Uterus (tissue), 4 donors: ENCODE data around the gene KCNJ13. TPM values are rescaled to one million over a fixed set of nuclear protein-coding genes. Genes with fewer than 3 reads are reported as not detected.

ENCODE experiments used
- DNase-seq, 2 donors: peaks; one replicate each; pipeline ENCODE4 v3.0.0-alpha.2; 2019 to 2020
- H3K27ac ChIP-seq, 2 donors: fragments of 200-600 bp; sonication (generic); 1 replicate in 1 of 2; 2 replicates in 1 of 2; pipeline ENCODE4 v1.5.1; 2016 to 2018
- H3K27me3 ChIP-seq, 2 donors: fragments of 200-600 bp; sonication (generic); one replicate each; pipeline ENCODE4 v1.5.1; 2018 to 2019; ENCODE audit warnings: control low read depth in 1 of 2
- H3K36me3 ChIP-seq, 2 donors: fragments of 200-600 bp; sonication (generic); one replicate each; pipeline ENCODE4 v1.5.1; 2019; ENCODE audit warnings: control low read depth in 1 of 2
- H3K4me1 ChIP-seq, 2 donors: fragments of 200-600 bp; sonication (generic); one replicate each; pipeline ENCODE4 v1.5.1; 2018 to 2019; ENCODE audit warnings: control low read depth in 1 of 2
- H3K4me3 ChIP-seq, 2 donors: fragments of 200-600 bp; sonication (generic); 1 replicate in 1 of 2; 2 replicates in 1 of 2; pipeline ENCODE4 v1.5.1; 2018 to 2019; ENCODE audit warnings: mild to moderate bottlenecking in 1 of 2
- H3K9me3 ChIP-seq, 2 donors: fragments of 200-600 bp; sonication (generic); one replicate each; pipeline ENCODE4 v1.5.1; 2019; ENCODE audit warnings: control low read depth in 1 of 2
- CTCF ChIP-seq, 4 experiments: fragments of 200-600 bp in 2 of 4; fragments of 450-650 bp in 2 of 4; sonication (generic) in 2 of 4; IDR thresholded peaks; one replicate each; pipeline ENCODE4 v1.5.1; 2016 to 2019; ENCODE audit warnings: antibody characterized with exemption in 4 of 4, mild to moderate bottlenecking in 2 of 4, moderate library complexity in 1 of 4
- POLR2A ChIP-seq, 2 donors: fragments of 450-650 bp; IDR thresholded peaks; one replicate each; pipeline ENCODE4 v1.6.1; 2016; ENCODE audit warnings: antibody characterized with exemption in 2 of 2, mild to moderate bottlenecking in 1 of 2, moderate library complexity in 1 of 2
- intact Hi-C: fragments of 100-400 bp; cut with DNase I; formaldehyde crosslinking; loops from one replicate; pipeline ENCODE4 v1.15.1; 2023; ENCODE audit warnings: low total_unique reads
- total RNA-seq, 4 donors: library from RNA; depleted of rRNA in 3 of 4; stranded (reverse); fragments of >200 nt in 3 of 4; gene quantifications; one replicate each; pipeline versions ENCODE4 v1.1.0 to v1.2.4, GENCODE V29; 2014 to 2023
- donor health status: DM: yes; HTN: yes; CAD: no.

The KCNJ13 gene
- total RNA-seq, 4 donors from 2014 or later: not detected

- TF ChIP-seq POLR2A (IDR thresholded peaks at IDR 0.05) (no peak), CTCF (IDR thresholded peaks at IDR 0.05) (no peak)
- no peak for DNase-seq
- Histone ChIP-seq H3K9me3 (no peaks in the 10 kb centered on the region), H3K4me1 (no peaks in the 10 kb centered on the region), H3K4me3 (no peak overlapping the region), H3K27me3 (no peaks in the 10 kb centered on the region), H3K36me3 (no peaks in the 10 kb centered on the region), H3K27ac (no peak overlapping the region)
- intact Hi-C loops: no loop called here
These were observed 18.6 kb upstream of the KCNJ13 start for GRCh38 chr2:232794981-232795380.

GRCh38 chr2:232793271-232793670, 16.9 kb upstream of the KCNJ13 start:
- no peaks in the 10 kb centered on the region for H3K36me3 ChIP-seq

GRCh38 chr2:232791518-232791917, 15.2 kb upstream of the KCNJ13 start:
- intact Hi-C loops: no loop called here
- H3K4me3 ChIP-seq: no peak overlapping the region
- H3K9me3 ChIP-seq: no peaks in the 10 kb centered on the region
- no peak for DNase-seq
- no peaks in the 10 kb centered on the region for H3K27me3 ChIP-seq
- H3K4me1 ChIP-seq: no peaks in the 10 kb centered on the region
- no peaks in the 10 kb centered on the region for H3K36me3 ChIP-seq
- TF ChIP-seq CTCF (IDR thresholded peaks at IDR 0.05): no peak
- H3K27ac ChIP-seq: no peak overlapping the region

More at GRCh38 chr2:232793271-232793670, 16.9 kb upstream of the KCNJ13 start:
- Histone ChIP-seq H3K4me3 (no peak overlapping the region), H3K27me3 (no peaks in the 10 kb centered on the region), H3K9me3 (no peaks in the 10 kb centered on the region), H3K27ac (no peak overlapping the region), H3K4me1 (no peaks in the 10 kb centered on the region)
- no peak for DNase-seq
- intact Hi-C loops: no loop called here
- no peak for TF ChIP-seq POLR2A (IDR thresholded peaks at IDR 0.05)
- TF ChIP-seq CTCF (IDR thresholded peaks at IDR 0.05): no peak

- intact Hi-C loops: no loop called here
- H3K4me3 ChIP-seq: no peak overlapping the region
- TF ChIP-seq POLR2A (IDR thresholded peaks at IDR 0.05) (no peak), CTCF (IDR thresholded peaks at IDR 0.05) (no peak)
These were observed 12.7 kb upstream of the KCNJ13 start for GRCh38 chr2:232789082-232789481.

GRCh38 chr2:232787806-232788205, 11.4 kb upstream of the KCNJ13 start:
- TF ChIP-seq CTCF (IDR thresholded peaks at IDR 0.05) (no peak), POLR2A (IDR thresholded peaks at IDR 0.05) (no peak)
- Histone ChIP-seq H3K27ac (no peak overlapping the region), H3K9me3 (no peaks in the 10 kb centered on the region), H3K27me3 (no peaks in the 10 kb centered on the region), H3K4me1 (no peaks in the 10 kb centered on the region), H3K36me3 (no peaks in the 10 kb centered on the region), H3K4me3 (no peak overlapping the region)
- DNase-seq: no peak
- intact Hi-C loops: no loop called here

More at GRCh38 chr2:232789082-232789481, 12.7 kb upstream of the KCNJ13 start:
- no peaks in the 10 kb centered on the region for H3K4me1 ChIP-seq
- H3K27me3 ChIP-seq: no peaks in the 10 kb centered on the region
- no peak for DNase-seq
- H3K9me3 ChIP-seq: no peaks in the 10 kb centered on the region
- H3K27ac ChIP-seq: no peak overlapping the region
- no peaks in the 10 kb centered on the region for H3K36me3 ChIP-seq
